Thyroid gland (tissue), 4 donors: ENCODE measurements around the gene HEG1.

Experiments
- CTCF ChIP-seq, 6 experiments: fragments of 200-600 bp in 3 of 6; fragments of 450-650 bp in 3 of 6; sonication (generic) in 3 of 6; IDR thresholded peaks; one replicate each; pipeline ENCODE4 v1.5.1; 2016 to 2019; ENCODE audit warnings: antibody characterized with exemption in 6 of 6, mild to moderate bottlenecking in 2 of 6, inconsistent platforms in 1 of 6, moderate library complexity in 1 of 6
- POLR2A ChIP-seq, 2 donors: fragments of 450-650 bp; IDR thresholded peaks; one replicate each; pipeline ENCODE4 v1.6.1; 2017; ENCODE audit warnings: antibody characterized with exemption in 2 of 2, mild to moderate bottlenecking in 2 of 2, moderate library complexity in 1 of 2

- no peak for TF ChIP-seq CTCF (IDR thresholded peaks at IDR 0.05)
- TF ChIP-seq POLR2A (IDR thresholded peaks at IDR 0.05) = no peak
Measured at GRCh38 chr3:125069968-125070745, 14.4 kb upstream of the HEG1 start.
